GM12864 (cell line): ENCODE data around the gene CNOT4.
A peak's percentile ranks its signal among the peaks of the same experiment; 100 is the strongest.

Experiments
- DNase-seq: peaks from one replicate; pipeline ENCODE4 v3.0.0-alpha.2; 2011; ENCODE audit warnings: low read depth
- H3K4me3 ChIP-seq: 2 replicates; pipeline ENCODE4 v1.5.1; 2011; ENCODE audit warnings: mild to moderate bottlenecking, low read depth, low read length, control low read depth
- TF ChIP-seq, protein P1 (sequence below): IDR thresholded peaks from 2 replicates; pipeline ENCODE4 v1.5.1; 2011; ENCODE audit warnings: low read depth, mild to moderate bottlenecking, moderate library complexity, low read length, control low read depth, inconsistent platforms; ENCODE audit errors: missing control alignments

CNOT4 gene, protein sequence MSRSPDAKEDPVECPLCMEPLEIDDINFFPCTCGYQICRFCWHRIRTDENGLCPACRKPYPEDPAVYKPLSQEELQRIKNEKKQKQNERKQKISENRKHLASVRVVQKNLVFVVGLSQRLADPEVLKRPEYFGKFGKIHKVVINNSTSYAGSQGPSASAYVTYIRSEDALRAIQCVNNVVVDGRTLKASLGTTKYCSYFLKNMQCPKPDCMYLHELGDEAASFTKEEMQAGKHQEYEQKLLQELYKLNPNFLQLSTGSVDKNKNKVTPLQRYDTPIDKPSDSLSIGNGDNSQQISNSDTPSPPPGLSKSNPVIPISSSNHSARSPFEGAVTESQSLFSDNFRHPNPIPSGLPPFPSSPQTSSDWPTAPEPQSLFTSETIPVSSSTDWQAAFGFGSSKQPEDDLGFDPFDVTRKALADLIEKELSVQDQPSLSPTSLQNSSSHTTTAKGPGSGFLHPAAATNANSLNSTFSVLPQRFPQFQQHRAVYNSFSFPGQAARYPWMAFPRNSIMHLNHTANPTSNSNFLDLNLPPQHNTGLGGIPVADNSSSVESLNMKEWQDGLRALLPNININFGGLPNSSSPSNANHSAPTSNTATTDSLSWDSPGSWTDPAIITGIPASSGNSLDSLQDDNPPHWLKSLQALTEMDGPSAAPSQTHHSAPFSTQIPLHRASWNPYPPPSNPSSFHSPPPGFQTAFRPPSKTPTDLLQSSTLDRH

DNA sequence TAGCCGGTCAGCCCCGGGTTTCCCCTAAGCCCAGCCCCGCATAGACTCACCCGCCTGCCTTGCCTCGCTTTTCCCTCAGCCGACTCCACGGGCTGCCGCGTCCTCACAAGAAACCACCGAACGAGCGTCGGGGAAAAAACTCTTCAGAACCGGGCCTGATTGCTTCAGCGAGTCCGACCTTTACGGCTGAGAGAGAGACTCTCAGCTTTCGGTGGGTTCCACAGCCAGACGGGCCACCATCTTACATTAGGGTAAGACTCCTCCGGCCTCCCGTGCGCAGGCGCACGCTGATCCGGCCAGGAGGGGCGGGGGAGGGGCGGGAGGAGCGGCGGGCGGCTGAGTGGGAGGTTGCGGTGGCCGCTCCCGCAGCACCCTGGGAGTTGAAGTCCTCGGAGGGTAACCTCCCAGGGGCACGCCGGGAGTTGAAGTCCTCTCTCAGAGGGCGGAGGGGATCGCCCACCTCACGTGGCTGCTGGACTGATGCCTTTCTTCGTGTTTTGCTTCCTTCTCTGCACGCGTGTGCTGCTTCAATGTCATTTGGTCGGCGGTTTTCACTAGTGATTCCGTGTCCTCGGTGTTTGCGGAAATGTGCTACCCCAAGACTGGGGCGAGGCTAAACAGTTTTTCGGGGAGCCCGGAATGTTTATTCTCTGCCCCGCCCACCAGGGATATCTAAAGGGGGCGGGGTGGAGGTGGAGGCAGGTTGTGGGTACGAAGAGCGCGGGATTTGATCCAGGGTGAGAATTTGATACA is at the start of gene CNOT4:
TSS of gene CNOT4 (minus strand) at position 264 of the 753 bp plus-strand sequence. CDS start 71,771 bp downstream, outside the sequence.
- peak within 1 kb of the TSS; percentile 91 for H3K4me3 ChIP-seq
- DNase-seq, result peak; percentile 90
- TF ChIP-seq, protein P1, sequence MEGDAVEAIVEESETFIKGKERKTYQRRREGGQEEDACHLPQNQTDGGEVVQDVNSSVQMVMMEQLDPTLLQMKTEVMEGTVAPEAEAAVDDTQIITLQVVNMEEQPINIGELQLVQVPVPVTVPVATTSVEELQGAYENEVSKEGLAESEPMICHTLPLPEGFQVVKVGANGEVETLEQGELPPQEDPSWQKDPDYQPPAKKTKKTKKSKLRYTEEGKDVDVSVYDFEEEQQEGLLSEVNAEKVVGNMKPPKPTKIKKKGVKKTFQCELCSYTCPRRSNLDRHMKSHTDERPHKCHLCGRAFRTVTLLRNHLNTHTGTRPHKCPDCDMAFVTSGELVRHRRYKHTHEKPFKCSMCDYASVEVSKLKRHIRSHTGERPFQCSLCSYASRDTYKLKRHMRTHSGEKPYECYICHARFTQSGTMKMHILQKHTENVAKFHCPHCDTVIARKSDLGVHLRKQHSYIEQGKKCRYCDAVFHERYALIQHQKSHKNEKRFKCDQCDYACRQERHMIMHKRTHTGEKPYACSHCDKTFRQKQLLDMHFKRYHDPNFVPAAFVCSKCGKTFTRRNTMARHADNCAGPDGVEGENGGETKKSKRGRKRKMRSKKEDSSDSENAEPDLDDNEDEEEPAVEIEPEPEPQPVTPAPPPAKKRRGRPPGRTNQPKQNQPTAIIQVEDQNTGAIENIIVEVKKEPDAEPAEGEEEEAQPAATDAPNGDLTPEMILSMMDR, result no peak

DNA sequence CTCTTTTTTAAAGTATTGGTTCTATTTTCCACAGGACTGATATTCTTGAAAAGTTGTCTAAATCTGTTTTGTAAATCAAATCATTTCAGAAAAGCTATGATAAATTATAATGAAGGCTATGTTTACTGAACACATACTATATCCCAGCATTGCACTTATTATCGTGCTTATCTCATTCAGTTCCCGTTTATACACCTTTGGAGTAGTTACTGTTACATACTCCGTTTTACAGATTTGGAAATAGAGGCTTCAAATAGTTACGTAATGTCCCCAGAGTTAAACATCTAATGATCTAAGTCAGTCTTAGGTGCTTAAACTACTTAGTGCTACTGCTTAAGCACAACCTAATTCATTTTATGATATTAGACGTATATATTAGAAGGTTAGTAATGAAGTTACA is 49.0 kb upstream of the CNOT4 start:
- H3K4me3 ChIP-seq, result peak overlapping the region; percentile 92
- no peak for DNase-seq
- TF ChIP-seq, protein P1, result no peak

DNA sequence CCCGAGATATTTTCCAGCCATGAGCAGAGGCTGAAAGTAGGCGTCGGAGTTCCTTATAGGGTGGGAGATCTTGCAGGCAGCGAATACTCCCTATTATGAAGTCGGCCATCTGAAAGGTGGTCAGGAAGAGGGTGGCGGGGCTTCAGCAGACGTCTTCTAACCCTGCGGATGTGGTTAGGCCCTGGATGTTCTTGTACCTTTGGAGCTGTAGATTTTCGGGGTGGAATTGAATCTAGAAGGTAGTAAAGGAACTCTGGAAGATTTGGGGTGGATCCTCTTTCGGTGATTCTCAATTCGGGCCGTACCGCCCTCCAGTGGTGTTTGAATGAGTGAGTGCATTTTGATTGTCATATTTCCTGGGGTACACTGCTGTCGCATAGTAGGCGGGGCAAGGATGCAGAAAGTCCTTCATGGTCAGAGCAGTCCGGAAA is 48.5 kb upstream of the CNOT4 start:
- TF ChIP-seq, protein P1, result peak; percentile 48
- H3K4me3 ChIP-seq, result peak overlapping the region; percentile 92

DNA sequence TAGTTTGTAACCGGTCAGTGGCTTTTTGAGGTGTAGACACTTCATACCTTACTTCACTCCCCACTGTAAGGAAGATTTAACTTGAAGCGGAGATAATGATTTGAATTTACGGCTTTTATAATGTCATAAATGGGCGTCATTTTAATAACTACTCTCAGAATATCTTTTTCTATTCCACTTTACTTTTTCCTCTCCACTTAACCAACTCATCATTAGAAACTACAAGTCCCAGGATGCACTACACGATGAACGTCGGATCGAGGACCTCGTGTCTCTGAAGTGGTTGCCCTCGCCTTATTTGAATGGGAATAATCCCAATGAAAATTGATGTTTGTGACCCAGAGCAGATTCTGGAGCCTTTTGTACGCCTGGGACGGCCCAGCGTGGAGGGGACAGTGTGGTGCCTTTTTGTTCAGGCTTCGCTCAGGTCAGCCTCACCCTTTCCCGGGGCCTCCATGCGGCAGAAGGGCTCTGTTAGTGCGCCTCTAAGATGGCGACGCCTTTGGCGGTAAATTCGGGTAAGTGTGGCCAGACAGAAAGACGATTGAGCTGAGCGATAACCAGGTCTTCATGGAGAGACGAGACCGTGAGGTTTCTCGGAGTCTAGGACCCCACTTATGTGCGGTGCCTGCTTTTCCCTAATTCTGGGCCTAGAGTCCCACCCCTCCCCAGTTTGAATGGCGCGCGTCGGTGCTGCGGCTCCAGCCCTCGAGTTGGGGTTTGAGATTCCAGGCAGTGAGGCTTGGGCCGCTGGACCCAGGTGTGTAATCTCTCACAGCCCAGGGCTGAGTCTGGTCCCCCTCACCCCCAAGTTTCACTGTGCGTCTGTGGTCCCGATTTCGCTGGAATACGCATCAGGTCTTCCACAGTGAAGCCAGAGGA is 47.8 kb upstream of the CNOT4 start, which contains the start of gene NUP205:
TSS of gene NUP205 (plus strand) at position 463 of the 882 bp plus-strand sequence. CDS start at position 491, 28 bp downstream.
- H3K4me3 ChIP-seq, result peak within 1 kb of the TSS; percentile 92
- TF ChIP-seq, protein P1, result no peak

More for the DNA sequence above, 48.5 kb upstream of the CNOT4 start:
- peak; percentile 61 for DNase-seq

DNA sequence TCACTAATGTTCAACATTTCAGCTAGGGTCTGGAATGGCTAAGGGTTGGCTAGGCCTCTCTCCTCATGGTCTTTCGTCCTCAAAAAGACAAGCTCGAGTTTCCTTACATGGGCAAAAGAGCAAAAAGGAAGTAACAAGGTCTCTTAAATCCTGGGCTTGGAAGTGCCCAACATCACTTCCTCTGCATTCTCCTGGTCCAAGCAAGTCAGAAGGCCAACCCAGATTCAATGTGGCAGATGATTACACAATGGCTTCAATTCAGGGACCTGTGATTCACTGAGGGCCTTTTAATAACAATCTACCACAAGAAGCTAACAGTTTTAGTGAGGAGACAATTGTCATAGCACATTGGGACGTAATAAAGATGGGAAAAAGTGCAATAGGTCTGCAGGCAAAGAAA is 43.4 kb upstream of the CNOT4 start:
- DNase-seq, result no peak
- TF ChIP-seq, protein P1, result no peak
- no peak overlapping the region for H3K4me3 ChIP-seq

More for the DNA sequence above, 47.8 kb upstream of the CNOT4 start, which contains the start of gene NUP205:
- DNase-seq, result peak; percentile 76

DNA sequence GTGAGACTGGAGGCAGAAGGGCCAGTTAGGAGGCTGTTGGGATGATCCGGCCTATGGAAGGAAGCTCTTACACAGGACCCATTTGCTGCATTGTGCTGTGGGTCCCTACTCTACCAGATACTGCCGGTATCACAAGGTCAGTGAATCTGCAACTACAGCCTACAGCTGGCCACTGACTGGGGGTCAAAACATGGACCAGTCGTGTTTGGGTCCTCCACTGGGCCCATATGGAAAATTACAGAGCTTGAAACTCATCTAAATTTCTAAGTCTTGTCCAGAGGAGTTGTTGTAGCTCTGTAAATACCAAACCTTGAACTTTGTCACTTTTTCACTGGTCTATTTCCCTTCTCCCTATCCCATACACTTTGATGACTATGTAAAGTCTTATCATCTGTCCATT is 42.2 kb upstream of the CNOT4 start:
- TF ChIP-seq, protein P1, result no peak
- no peak for DNase-seq
- H3K4me3 ChIP-seq, result no peak overlapping the region
